Liver (tissue), 9 donors: ENCODE measurements around the gene CNOT4. TPM values are rescaled to one million over a fixed set of nuclear protein-coding genes. Genes with fewer than 3 reads are reported as not detected.

Source experiments
- DNase-seq: peaks from one replicate; pipeline ENCODE4 v3.0.0-alpha.2; 2017; ENCODE audit warnings: low spot score
- H3K27ac ChIP-seq, 2 donors: one replicate each; pipeline ENCODE4 v1.7.0; 2013; ENCODE audit warnings: inconsistent platforms in 2 of 2, low read length in 2 of 2, control low read depth in 1 of 2, low read depth in 1 of 2, mild to moderate bottlenecking in 1 of 2
- H3K27me3 ChIP-seq, 4 donors: one replicate each; pipeline versions ENCODE4 v1.6.1 to v1.7.0; 2013; ENCODE audit warnings: low read length in 3 of 4, inconsistent platforms in 1 of 4, mild to moderate bottlenecking in 1 of 4, moderate library complexity in 1 of 4; ENCODE audit not compliant: control insufficient read depth in 4 of 4, insufficient read depth in 4 of 4
- H3K36me3 ChIP-seq, 4 donors: one replicate each; pipeline versions ENCODE4 v1.6.1 to v1.7.0; 2013; ENCODE audit warnings: low read length in 3 of 4, mild to moderate bottlenecking in 3 of 4, low read depth in 1 of 4, moderate library complexity in 1 of 4; ENCODE audit not compliant: control insufficient read depth in 4 of 4, insufficient read depth in 3 of 4
- H3K4me1 ChIP-seq, 4 donors: one replicate each; pipeline versions ENCODE4 v1.6.1 to v1.7.0; 2013; ENCODE audit warnings: low read length in 3 of 4, mild to moderate bottlenecking in 3 of 4, moderate library complexity in 1 of 4; ENCODE audit not compliant: control insufficient read depth in 4 of 4, insufficient read depth in 4 of 4
- H3K4me3 ChIP-seq, 3 donors: one replicate each; pipeline versions ENCODE4 v1.6.1 to v1.7.0; 2013; ENCODE audit warnings: low read length in 3 of 3, control low read depth in 1 of 3, low read depth in 1 of 3, mild to moderate bottlenecking in 1 of 3
- H3K9ac ChIP-seq, 2 donors: one replicate each; pipeline ENCODE4 v1.7.0; 2013; ENCODE audit warnings: low read length in 2 of 2, mild to moderate bottlenecking in 2 of 2, moderate library complexity in 2 of 2, control low read depth in 1 of 2, low read depth in 1 of 2
- H3K9me3 ChIP-seq, 4 donors: one replicate each; pipeline versions ENCODE4 v1.6.1 to v1.7.0; 2013; ENCODE audit warnings: low read length in 3 of 4; ENCODE audit not compliant: control insufficient read depth in 4 of 4
- ATF3 ChIP-seq: IDR thresholded peaks from 2 replicates; pipeline ENCODE4 v1.6.1; 2016; ENCODE audit warnings: antibody characterized with exemption
- EGR1 ChIP-seq, 2 donors: IDR thresholded peaks; 2 replicates each; pipeline ENCODE4 v1.6.1; 2016 to 2018; ENCODE audit warnings: antibody characterized with exemption in 2 of 2, low read depth in 2 of 2
- FOXA1 ChIP-seq: IDR thresholded peaks from 2 replicates; pipeline ENCODE4 v1.6.1; 2016; ENCODE audit warnings: antibody characterized with exemption
- FOXA2 ChIP-seq: IDR thresholded peaks from 2 replicates; pipeline ENCODE4 v1.6.1; 2016; ENCODE audit warnings: antibody characterized with exemption
- GABPA ChIP-seq, 2 donors: IDR thresholded peaks in 1 of 2; conservative IDR thresholded peaks in 1 of 2; 2 replicates each; pipeline ENCODE4 v1.6.1; 2016; ENCODE audit warnings: antibody characterized with exemption in 2 of 2, mild to moderate bottlenecking in 1 of 2, moderate library complexity in 1 of 2
- HNF4G ChIP-seq: IDR thresholded peaks from 2 replicates; pipeline ENCODE4 v1.6.1; 2016; ENCODE audit warnings: antibody characterized with exemption
- JUND ChIP-seq, 2 donors: IDR thresholded peaks; 2 replicates each; pipeline ENCODE4 v1.6.1; 2016; ENCODE audit warnings: antibody characterized with exemption in 2 of 2
- MAX ChIP-seq: IDR thresholded peaks from 2 replicates; pipeline ENCODE4 v1.6.1; 2016; ENCODE audit warnings: antibody characterized with exemption
- NR2F2 ChIP-seq: IDR thresholded peaks from 2 replicates; pipeline ENCODE4 v1.6.1; 2016; ENCODE audit warnings: antibody characterized with exemption
- RAD21 ChIP-seq, 2 donors: IDR thresholded peaks; 2 replicates each; pipeline ENCODE4 v1.6.1; 2016; ENCODE audit warnings: antibody characterized with exemption in 2 of 2, mild to moderate bottlenecking in 2 of 2
- REST ChIP-seq: IDR thresholded peaks from 2 replicates; pipeline ENCODE4 v1.6.1; 2016; ENCODE audit warnings: antibody characterized with exemption, mild to moderate bottlenecking
- RXRA ChIP-seq, 2 donors: IDR thresholded peaks; 2 replicates each; pipeline ENCODE4 v1.6.1; 2017 to 2018; ENCODE audit warnings: antibody characterized with exemption in 2 of 2, mild to moderate bottlenecking in 1 of 2
- SP1 ChIP-seq: IDR thresholded peaks from 2 replicates; pipeline ENCODE4 v1.6.1; 2018; ENCODE audit warnings: antibody characterized with exemption, mild to moderate bottlenecking
- TAF1 ChIP-seq: conservative IDR thresholded peaks from 2 replicates; pipeline ENCODE4 v1.6.1; 2016; ENCODE audit warnings: antibody characterized with exemption, mild to moderate bottlenecking
- YY1 ChIP-seq: IDR thresholded peaks from 2 replicates; pipeline ENCODE4 v1.6.1; 2016; ENCODE audit warnings: antibody characterized with exemption, mild to moderate bottlenecking
- ZBTB33 ChIP-seq: IDR thresholded peaks from 2 replicates; pipeline ENCODE4 v1.6.1; 2016; ENCODE audit warnings: antibody characterized with exemption
- WGBS: extraction: QIAGEN DNeasy Blood & Tissue Kit; methylation state at CpG from one replicate; pipeline ENCODE4 v1.1.7; 2013; 5-methylcytosine and 5-hydroxymethylcytosine counted together
- polyA plus RNA-seq, 2 donors: library from polyadenylated mRNA; stranded (reverse) in 1 of 2; unstranded in 1 of 2; fragments of 200-250 nt in 1 of 2; fragments of >200 nt in 1 of 2; fragmentation: Nextera tagmentation in 1 of 2; extraction: Ambion mirVana in 1 of 2; gene quantifications; one replicate each; pipeline versions ENCODE4 v1.2.1 to v1.2.3, GENCODE V29; 2013 to 2015
- total RNA-seq, 2 donors: library from RNA; depleted of rRNA; stranded (reverse); fragments of >200 nt; gene quantifications; one replicate each; pipeline ENCODE4 v1.2.3, GENCODE V29; 2014
- donor health status: healthy.
- donor health status: healthy.
- donor health status: healthy.
- donor health status: healthy.
- donor health status: healthy.

The CNOT4 gene
- total and polyA plus RNA-seq, 4 donors: 3.7 to 11.1 (median 8.6) TPM

GRCh38 chr7:135328526-135328925 lies 181.4 kb downstream of the CNOT4 start:
- Histone ChIP-seq H3K4me1 (no peaks in the 10 kb centered on the region), H3K9ac (no peak overlapping the region), H3K27me3 (no peaks in the 10 kb centered on the region), H3K36me3 (no peaks in the 10 kb centered on the region), H3K27ac (no peak overlapping the region), H3K9me3 (no peaks in the 10 kb centered on the region), H3K4me3 (no peak overlapping the region)
- no peak for TF ChIP-seq YY1
- no peak for DNase-seq
- WGBS: 91% methylated on average over 7 of the region's 7 CpGs

GRCh38 chr7:135328053-135328452 lies 181.8 kb downstream of the CNOT4 start:
- TF ChIP-seq REST: no peak
- no peak for TF ChIP-seq NR2F2
- TF ChIP-seq GABPA (IDR thresholded peaks at IDR 0.05 in 1 of 2, conservative IDR thresholded peaks at IDR 0.05 in 1 of 2): no peak
- TF ChIP-seq JUND (IDR thresholded peaks at IDR 0.05): no peak
- TF ChIP-seq FOXA1: no peak
- no peak for TF ChIP-seq RXRA (IDR thresholded peaks at IDR 0.05)
- no peak for TF ChIP-seq ZBTB33
- no peak for TF ChIP-seq TAF1
- no peak for TF ChIP-seq HNF4G
- no peak for TF ChIP-seq SP1
- no peak for TF ChIP-seq ATF3
- TF ChIP-seq EGR1 (IDR thresholded peaks at IDR 0.05; ENCODE audit: low read depth in 2 of 2): no peak
- H3K4me1 ChIP-seq: no peaks in the 10 kb centered on the region
- DNase-seq: no peak

GRCh38 chr7:135327458-135327857 lies 182.4 kb downstream of the CNOT4 start:
- no peak for DNase-seq
- H3K27me3 ChIP-seq: no peaks in the 10 kb centered on the region
- H3K9me3 ChIP-seq: no peaks in the 10 kb centered on the region
- no peak overlapping the region for H3K4me3 ChIP-seq
- no peak overlapping the region for H3K27ac ChIP-seq
- H3K9ac ChIP-seq: no peak overlapping the region
- TF ChIP-seq EGR1 (IDR thresholded peaks at IDR 0.05; ENCODE audit: low read depth in 2 of 2) (no peak), ATF3 (no peak), GABPA (IDR thresholded peaks at IDR 0.05 in 1 of 2, conservative IDR thresholded peaks at IDR 0.05 in 1 of 2) (no peak), NR2F2 (no peak), RAD21 (IDR thresholded peaks at IDR 0.05) (no peak), HNF4G (no peak), REST (no peak), FOXA2 (no peak), MAX (no peak), ZBTB33 (no peak), RXRA (IDR thresholded peaks at IDR 0.05) (no peak)
- H3K36me3 ChIP-seq: no peaks in the 10 kb centered on the region
- 91% methylated on average over 3 of the region's 3 CpGs for WGBS
- no peaks in the 10 kb centered on the region for H3K4me1 ChIP-seq

More at GRCh38 chr7:135328053-135328452, 181.8 kb downstream of the CNOT4 start:
- H3K27me3 ChIP-seq: no peaks in the 10 kb centered on the region
- 93% methylated on average over 3 of the region's 3 CpGs for WGBS
- H3K9ac ChIP-seq: no peak overlapping the region
- H3K36me3 ChIP-seq: no peaks in the 10 kb centered on the region
- no peak overlapping the region for H3K27ac ChIP-seq
- H3K9me3 ChIP-seq: no peaks in the 10 kb centered on the region
- H3K4me3 ChIP-seq: no peak overlapping the region
